Kidney epithelial cell (primary cell): ENCODE data around the gene ZFP28. TPM values are rescaled to one million over a fixed set of nuclear protein-coding genes. Genes with fewer than 3 reads are reported as not detected.

ENCODE experiments used
- DNase-seq: peaks from one replicate; pipeline ENCODE4 v3.0.0-alpha.2; 2010; ENCODE audit warnings: low read depth
- H3K27me3 ChIP-seq: 2 replicates; pipeline ENCODE4 v1.6.0; 2011; ENCODE audit warnings: low read length; ENCODE audit not compliant: control insufficient read depth, insufficient read depth
- H3K36me3 ChIP-seq: 2 replicates; pipeline ENCODE4 v1.5.1; 2011; ENCODE audit warnings: low read length; ENCODE audit not compliant: control insufficient read depth, insufficient read depth
- H3K4me3 ChIP-seq: 2 replicates; pipeline ENCODE4 v1.5.1; 2011; ENCODE audit warnings: low read depth, mild to moderate bottlenecking, control low read depth, low read length
- total RNA-seq: library from RNA; depleted of rRNA; stranded (reverse); fragments of >200 nt; gene quantifications from 2 replicates; pipeline ENCODE4 v1.2.3, GENCODE V29; 2015
- TF ChIP-seq, protein P1 (sequence below): IDR thresholded peaks from 2 replicates; pipeline ENCODE4 v1.5.1; 2011; ENCODE audit warnings: mild to moderate bottlenecking, moderate library complexity, low read length, control low read depth, inconsistent platforms; ENCODE audit not compliant: insufficient read depth, poor library complexity, severe bottlenecking

The ZFP28 gene
- total RNA-seq, 1 donor from 2014 or later, result 5.8 TPM

- no peak for DNase-seq
- TF ChIP-seq, protein P1, sequence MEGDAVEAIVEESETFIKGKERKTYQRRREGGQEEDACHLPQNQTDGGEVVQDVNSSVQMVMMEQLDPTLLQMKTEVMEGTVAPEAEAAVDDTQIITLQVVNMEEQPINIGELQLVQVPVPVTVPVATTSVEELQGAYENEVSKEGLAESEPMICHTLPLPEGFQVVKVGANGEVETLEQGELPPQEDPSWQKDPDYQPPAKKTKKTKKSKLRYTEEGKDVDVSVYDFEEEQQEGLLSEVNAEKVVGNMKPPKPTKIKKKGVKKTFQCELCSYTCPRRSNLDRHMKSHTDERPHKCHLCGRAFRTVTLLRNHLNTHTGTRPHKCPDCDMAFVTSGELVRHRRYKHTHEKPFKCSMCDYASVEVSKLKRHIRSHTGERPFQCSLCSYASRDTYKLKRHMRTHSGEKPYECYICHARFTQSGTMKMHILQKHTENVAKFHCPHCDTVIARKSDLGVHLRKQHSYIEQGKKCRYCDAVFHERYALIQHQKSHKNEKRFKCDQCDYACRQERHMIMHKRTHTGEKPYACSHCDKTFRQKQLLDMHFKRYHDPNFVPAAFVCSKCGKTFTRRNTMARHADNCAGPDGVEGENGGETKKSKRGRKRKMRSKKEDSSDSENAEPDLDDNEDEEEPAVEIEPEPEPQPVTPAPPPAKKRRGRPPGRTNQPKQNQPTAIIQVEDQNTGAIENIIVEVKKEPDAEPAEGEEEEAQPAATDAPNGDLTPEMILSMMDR, result no peak
- Histone ChIP-seq H3K27me3 (no peaks in the 10 kb centered on the region), H3K4me3 (no peak overlapping the region), H3K36me3 (peaks cover 3% of the 10 kb centered on the region)
Measured at GRCh38 chr19:56597696-56598095, 58.9 kb downstream of the ZFP28 start.

GRCh38 chr19:56601375-56601774 lies 62.6 kb downstream of the ZFP28 start:
- H3K27me3 ChIP-seq, result no peaks in the 10 kb centered on the region
- TF ChIP-seq, protein P1, result no peak
- H3K36me3 ChIP-seq, result peaks cover 3% of the 10 kb centered on the region
- DNase-seq, result no peak
- no peak overlapping the region for H3K4me3 ChIP-seq

DNA sequence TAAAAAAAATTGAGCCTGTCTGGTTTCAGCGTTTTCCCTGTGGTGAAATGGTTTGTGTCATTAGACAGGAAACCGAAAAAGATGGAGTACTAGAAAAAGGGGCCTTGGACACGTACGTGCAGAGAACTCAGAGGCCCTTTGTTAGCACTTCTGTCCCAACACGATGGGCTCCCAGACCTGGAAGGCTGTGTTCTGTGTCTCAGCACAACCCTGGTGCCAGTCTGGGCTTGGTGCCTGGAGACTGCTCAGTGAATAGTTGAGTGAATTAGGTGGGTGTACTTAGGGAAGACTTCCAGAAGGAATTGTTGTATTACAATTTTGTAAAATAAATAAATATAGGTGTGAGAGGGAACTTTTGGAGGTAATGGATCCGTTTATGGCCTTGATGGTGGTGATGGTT lies 65.1 kb downstream of the ZFP28 start:
- TF ChIP-seq, protein P1, result no peak
- DNase-seq, result no peak
- Histone ChIP-seq H3K4me3 (no peak overlapping the region), H3K36me3 (peaks cover 1% of the 10 kb centered on the region), H3K27me3 (no peaks in the 10 kb centered on the region)

Other genes starting within 250 kb of the ZFP28 start
- gene ZSCAN5A, start 224.1 kb upstream of the ZFP28 start, total RNA-seq, result 6.2 and 7.7 TPM in 2 replicates
- gene ZNF582, start 145.4 kb upstream of the ZFP28 start, total RNA-seq, result 1.1 and 5.1 TPM in 2 replicates
- 2.9 and 3.6 TPM in 2 replicates for gene ZNF583, start 134.6 kb upstream of the ZFP28 start, total RNA-seq
- 4.2 and 9.4 TPM in 2 replicates for gene ZNF667, start 61.6 kb upstream of the ZFP28 start, total RNA-seq
- 2.4 and 2.8 TPM in 2 replicates for gene ZNF471, start 31.1 kb upstream of the ZFP28 start, total RNA-seq
- 2.9 and 4.3 TPM in 2 replicates for gene ZNF470, start 28.5 kb downstream of the ZFP28 start, total RNA-seq
- 12.3 and 14.2 TPM in 2 replicates for gene ZNF71, start 56.4 kb downstream of the ZFP28 start, total RNA-seq
- 0.46 TPM in 1 of 2 replicates, not detected in the other for gene SMIM17, start 104.2 kb downstream of the ZFP28 start, total RNA-seq
- gene ZNF835, start 132.8 kb downstream of the ZFP28 start, total RNA-seq, result 5.3 and 7.7 TPM in 2 replicates